ENCODE measurements around the gene TCF25. TPM values are rescaled to one million over a fixed set of nuclear protein-coding genes. Genes with fewer than 3 reads are reported as not detected.

The TCF25 gene
- total RNA-seq, 4 donors from 2014 or later = 144 to 266 (median 201) TPM

GRCh38 chr16:89897204-89897603 lies 23.8 kb downstream of the TCF25 start:
- WGBS, 2 donors = 97% methylated on average over 11 of the region's 11 CpGs
- TF ChIP-seq POLR2A (IDR thresholded peaks at IDR 0.05) (no peak), CTCF (IDR thresholded peaks at IDR 0.05) (no peak)

GRCh38 chr16:89898201-89898967 lies 25.0 kb downstream of the TCF25 start:
- H3K27me3 ChIP-seq = no peaks in the 10 kb centered on the region
- no peak overlapping the region for H3K27ac ChIP-seq
- H3K4me3 ChIP-seq (replicated peaks in 1 of 3) = no peak overlapping the region
- H3K36me3 ChIP-seq = peaks cover 58 to 70% of the 10 kb centered on the region in 2 donors
- no peaks in the 10 kb centered on the region for H3K4me1 ChIP-seq
- 95 to 96% methylated on average over 35 to 36 of the region's 36 CpGs for WGBS, 2 donors
- intact Hi-C loops (cut with DNase I) = no loop called here
- no peak for DNase-seq
- no peak for TF ChIP-seq CTCF (IDR thresholded peaks at IDR 0.05)
- no peak for TF ChIP-seq POLR2A (IDR thresholded peaks at IDR 0.05)
- H3K9me3 ChIP-seq = no peaks in the 10 kb centered on the region

More at GRCh38 chr16:89897204-89897603, 23.8 kb downstream of the TCF25 start:
- H3K4me3 ChIP-seq (replicated peaks in 1 of 3) = no peak overlapping the region
- intact Hi-C loops (cut with DNase I) = no loop called here
- no peaks in the 10 kb centered on the region for H3K9me3 ChIP-seq
- no peaks in the 10 kb centered on the region for H3K4me1 ChIP-seq
- no peak for DNase-seq
- H3K27me3 ChIP-seq = no peaks in the 10 kb centered on the region
- H3K27ac ChIP-seq = no peak overlapping the region
- H3K36me3 ChIP-seq = peaks cover 70 to 74% of the 10 kb centered on the region in 2 donors

- no peak for DNase-seq
- intact Hi-C loops (cut with DNase I) = no loop called here
- no peak overlapping the region for H3K27ac ChIP-seq
- H3K4me1 ChIP-seq = no peaks in the 10 kb centered on the region
- no peak overlapping the region for H3K4me3 ChIP-seq (replicated peaks in 1 of 3)
- no peaks in the 10 kb centered on the region for H3K9me3 ChIP-seq
- WGBS, 2 donors = 91 to 95% methylated on average over 20 of the region's 20 CpGs
- no peaks in the 10 kb centered on the region for H3K27me3 ChIP-seq
- TF ChIP-seq CTCF (IDR thresholded peaks at IDR 0.05) (no peak), POLR2A (IDR thresholded peaks at IDR 0.05) (no peak)
- H3K36me3 ChIP-seq = peaks cover 56 to 75% of the 10 kb centered on the region in 2 donors
Measured at GRCh38 chr16:89899879-89900481, 26.6 kb downstream of the TCF25 start.

- H3K27ac ChIP-seq = no peak overlapping the region
- DNase-seq = no peak
- no peaks in the 10 kb centered on the region for H3K4me1 ChIP-seq
- H3K36me3 ChIP-seq = peaks cover 61 to 75% of the 10 kb centered on the region in 2 donors
- H3K27me3 ChIP-seq = no peaks in the 10 kb centered on the region
- TF ChIP-seq CTCF (IDR thresholded peaks at IDR 0.05) (no peak), POLR2A (IDR thresholded peaks at IDR 0.05) (no peak)
- 97 to 100% methylated on average over 3 to 11 of the region's 17 CpGs for WGBS, 2 donors
- H3K4me3 ChIP-seq (replicated peaks in 1 of 3) = no peak overlapping the region
- H3K9me3 ChIP-seq = no peaks in the 10 kb centered on the region
- intact Hi-C loops (cut with DNase I) = no loop called here
Measured at GRCh38 chr16:89900885-89901284, 27.5 kb downstream of the TCF25 start.

GRCh38 chr16:89902980-89903379 lies 29.6 kb downstream of the TCF25 start:
- no peak overlapping the region for H3K4me3 ChIP-seq (replicated peaks in 1 of 3)
- 93 to 100% methylated on average over 3 to 9 of the region's 11 CpGs for WGBS, 2 donors
- H3K9me3 ChIP-seq = no peaks in the 10 kb centered on the region
- H3K27ac ChIP-seq = no peak overlapping the region
- H3K36me3 ChIP-seq = peaks cover 60 to 80% of the 10 kb centered on the region in 2 donors
- no peaks in the 10 kb centered on the region for H3K27me3 ChIP-seq
- DNase-seq = no peak
- TF ChIP-seq CTCF (IDR thresholded peaks at IDR 0.05) = no peak
- no peak for TF ChIP-seq POLR2A (IDR thresholded peaks at IDR 0.05)
- no peaks in the 10 kb centered on the region for H3K4me1 ChIP-seq
- intact Hi-C loops (cut with DNase I) = no loop called here

Data from thyroid gland (tissue), 4 donors.